Type B pancreatic cell (in vitro differentiated cells): ENCODE data around the gene CAMSAP1. TPM values are rescaled to one million over a fixed set of nuclear protein-coding genes. Genes with fewer than 3 reads are reported as not detected.
"Not testable (repeated sequence)": the region's sequence is repeated elsewhere in the genome, so short reads cannot be mapped to it uniquely, and the experiment has no call there.

Source experiments
- DNase-seq: peaks from one replicate; pipeline ENCODE4 v3.0.0; 2021; ENCODE audit warnings: mixed read lengths; ENCODE audit not compliant: unreplicated experiment; ENCODE audit errors: extremely low spot score
- H3K27ac Mint-ChIP-seq: 2 replicates; pipeline ENCODE4 v1.8.0; 2021; ENCODE audit warnings: mild to moderate bottlenecking, mixed read lengths
- H3K27me3 Mint-ChIP-seq: 2 replicates; pipeline ENCODE4 v1.8.0; 2021; ENCODE audit warnings: mixed read lengths
- H3K36me3 Mint-ChIP-seq: 2 replicates; pipeline ENCODE4 v1.8.0; 2021; ENCODE audit warnings: mixed read lengths
- H3K4me1 Mint-ChIP-seq: one replicate; pipeline ENCODE4 v1.8.0; 2021; ENCODE audit warnings: mixed read lengths; ENCODE audit not compliant: unreplicated experiment
- H3K4me3 Mint-ChIP-seq: 2 replicates; pipeline ENCODE4 v1.8.0; 2021; ENCODE audit warnings: mild to moderate bottlenecking, mixed read lengths
- H3K9me3 Mint-ChIP-seq: 2 replicates; pipeline ENCODE4 v1.8.0; 2021; ENCODE audit warnings: mixed read lengths
- CTCF ChIP-seq: fragments of 200-600 bp; sonication (generic); conservative IDR thresholded peaks from 2 replicates; pipeline ENCODE4 v1.5.0; 2021; ENCODE audit warnings: antibody characterized with exemption, mild to moderate bottlenecking
- total RNA-seq: library from RNA; stranded (reverse); gene quantifications from 2 replicates; pipeline ENCODE4 v1.2.1, GENCODE V29; 2021; ENCODE audit warnings: low replicate concordance

CAMSAP1 gene
- total RNA-seq, 1 donor from 2014 or later: 58.2 TPM

GRCh38 chr9:135921749-135922310 is 14.5 kb upstream of the CAMSAP1 start:
- DNase-seq: no peak
- peaks cover 14% of the 10 kb centered on the region for H3K36me3 Mint-ChIP-seq
- H3K4me3 Mint-ChIP-seq: no peak overlapping the region
- no peak overlapping the region for H3K27ac Mint-ChIP-seq
- H3K9me3 Mint-ChIP-seq: peaks cover 5% of the 10 kb centered on the region
- H3K4me1 Mint-ChIP-seq: no peaks in the 10 kb centered on the region
- no peaks in the 10 kb centered on the region for H3K27me3 Mint-ChIP-seq
- TF ChIP-seq CTCF: no peak

- Mint-ChIP-seq H3K4me3 (no peak overlapping the region), H3K36me3 (peaks cover 22% of the 10 kb centered on the region), H3K9me3 (peaks cover 5% of the 10 kb centered on the region), H3K27me3 (no peaks in the 10 kb centered on the region), H3K4me1 (no peaks in the 10 kb centered on the region), H3K27ac (no peak overlapping the region)
- no peak for TF ChIP-seq CTCF
- no peak for DNase-seq
These were observed 13.7 kb upstream of the CAMSAP1 start for GRCh38 chr9:135920973-135921585.

GRCh38 chr9:135920256-135920930 is 13.0 kb upstream of the CAMSAP1 start:
- no peak overlapping the region for H3K27ac Mint-ChIP-seq
- no peak overlapping the region for H3K4me3 Mint-ChIP-seq
- no peak for TF ChIP-seq CTCF
- peaks cover 28% of the 10 kb centered on the region for H3K36me3 Mint-ChIP-seq
- no peaks in the 10 kb centered on the region for H3K27me3 Mint-ChIP-seq
- H3K4me1 Mint-ChIP-seq: no peaks in the 10 kb centered on the region
- H3K9me3 Mint-ChIP-seq: peaks cover 5% of the 10 kb centered on the region
- DNase-seq: no peak

GRCh38 chr9:135919318-135919890 is 12.1 kb upstream of the CAMSAP1 start:
- no peaks in the 10 kb centered on the region for H3K4me1 Mint-ChIP-seq
- TF ChIP-seq CTCF: no peak
- peaks cover 5% of the 10 kb centered on the region for H3K9me3 Mint-ChIP-seq
- H3K4me3 Mint-ChIP-seq: no peak overlapping the region
- H3K36me3 Mint-ChIP-seq: peaks cover 38% of the 10 kb centered on the region
- H3K27ac Mint-ChIP-seq: no peak overlapping the region
- no peak for DNase-seq
- no peaks in the 10 kb centered on the region for H3K27me3 Mint-ChIP-seq

- not testable (repeated sequence) for H3K4me3 Mint-ChIP-seq, DNase-seq, H3K27me3 Mint-ChIP-seq, H3K27ac Mint-ChIP-seq, H3K4me1 Mint-ChIP-seq
- H3K36me3 Mint-ChIP-seq: peaks cover 57% of the 10 kb centered on the region
- H3K9me3 Mint-ChIP-seq: peaks cover 14% of the 10 kb centered on the region
These were observed 8.9 kb upstream of the CAMSAP1 start for GRCh38 chr9:135916227-135916626.

- Mint-ChIP-seq H3K27me3 (no peaks in the 10 kb centered on the region), H3K9me3 (peaks cover 14% of the 10 kb centered on the region), H3K4me3 (no peak overlapping the region)
These were observed 7.6 kb upstream of the CAMSAP1 start for GRCh38 chr9:135914921-135915320.

GRCh38 chr9:135911233-135911632 is 3.9 kb upstream of the CAMSAP1 start:
- Mint-ChIP-seq H3K4me1 (peaks cover 12% of the 10 kb centered on the region), H3K36me3 (peaks cover 59% of the 10 kb centered on the region)
- not testable (repeated sequence) for H3K27ac Mint-ChIP-seq, H3K27me3 Mint-ChIP-seq, DNase-seq, H3K9me3 Mint-ChIP-seq, H3K4me3 Mint-ChIP-seq

More at GRCh38 chr9:135914921-135915320, 7.6 kb upstream of the CAMSAP1 start:
- TF ChIP-seq CTCF: no peak
- H3K27ac Mint-ChIP-seq: no peak overlapping the region
- H3K4me1 Mint-ChIP-seq: peaks cover 3% of the 10 kb centered on the region
- no peak for DNase-seq
- peaks cover 70% of the 10 kb centered on the region for H3K36me3 Mint-ChIP-seq
